Retinal pigment epithelial cell (primary cell): ENCODE data around the gene FAIM2.

Experiments
- DNase-seq: peaks from one replicate; pipeline ENCODE4 v3.0.0-alpha.2; 2010; ENCODE audit warnings: low read depth
- H3K4me3 ChIP-seq: 2 replicates; pipeline ENCODE4 v1.5.1; 2011; ENCODE audit warnings: mild to moderate bottlenecking, low read length, control low read depth, moderate library complexity
- TF ChIP-seq, protein P1 (sequence below): conservative IDR thresholded peaks from 2 replicates; pipeline ENCODE4 v1.5.1; 2011; ENCODE audit warnings: low read depth, low read length, control low read depth, inconsistent platforms

FAIM2 gene

DNA sequence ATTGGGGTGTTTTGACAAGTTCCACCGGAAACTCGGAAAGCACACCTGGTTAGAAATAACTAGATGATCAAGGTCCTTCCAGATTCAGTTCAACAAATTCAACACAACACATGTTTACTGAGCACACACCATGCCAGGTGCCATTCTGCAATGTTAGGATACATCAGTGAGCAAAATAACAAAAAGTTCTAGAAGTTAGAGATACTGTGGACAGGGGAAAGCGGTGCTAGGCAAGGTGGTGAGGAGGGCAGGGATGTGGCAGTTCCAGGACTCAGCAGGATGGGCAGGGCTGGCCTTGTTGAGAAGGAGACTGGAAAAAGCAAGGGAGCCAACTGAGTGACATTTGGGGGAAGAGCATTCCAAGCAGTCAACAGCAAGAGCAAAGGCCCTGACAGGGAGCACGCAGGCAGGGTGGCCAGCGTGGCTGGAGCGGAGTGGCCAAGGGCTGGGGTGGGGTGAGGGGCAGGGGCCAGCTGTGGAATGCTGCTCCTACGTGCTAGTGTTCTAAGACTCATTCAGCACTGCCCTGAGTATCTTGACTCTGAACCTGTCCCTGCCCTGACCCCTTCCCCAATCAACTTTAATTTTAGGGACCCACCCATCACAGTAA, 19.4 kb upstream of the FAIM2 start:
- TF ChIP-seq, protein P1, sequence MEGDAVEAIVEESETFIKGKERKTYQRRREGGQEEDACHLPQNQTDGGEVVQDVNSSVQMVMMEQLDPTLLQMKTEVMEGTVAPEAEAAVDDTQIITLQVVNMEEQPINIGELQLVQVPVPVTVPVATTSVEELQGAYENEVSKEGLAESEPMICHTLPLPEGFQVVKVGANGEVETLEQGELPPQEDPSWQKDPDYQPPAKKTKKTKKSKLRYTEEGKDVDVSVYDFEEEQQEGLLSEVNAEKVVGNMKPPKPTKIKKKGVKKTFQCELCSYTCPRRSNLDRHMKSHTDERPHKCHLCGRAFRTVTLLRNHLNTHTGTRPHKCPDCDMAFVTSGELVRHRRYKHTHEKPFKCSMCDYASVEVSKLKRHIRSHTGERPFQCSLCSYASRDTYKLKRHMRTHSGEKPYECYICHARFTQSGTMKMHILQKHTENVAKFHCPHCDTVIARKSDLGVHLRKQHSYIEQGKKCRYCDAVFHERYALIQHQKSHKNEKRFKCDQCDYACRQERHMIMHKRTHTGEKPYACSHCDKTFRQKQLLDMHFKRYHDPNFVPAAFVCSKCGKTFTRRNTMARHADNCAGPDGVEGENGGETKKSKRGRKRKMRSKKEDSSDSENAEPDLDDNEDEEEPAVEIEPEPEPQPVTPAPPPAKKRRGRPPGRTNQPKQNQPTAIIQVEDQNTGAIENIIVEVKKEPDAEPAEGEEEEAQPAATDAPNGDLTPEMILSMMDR, result no peak
- DNase-seq, result no peak

DNA sequence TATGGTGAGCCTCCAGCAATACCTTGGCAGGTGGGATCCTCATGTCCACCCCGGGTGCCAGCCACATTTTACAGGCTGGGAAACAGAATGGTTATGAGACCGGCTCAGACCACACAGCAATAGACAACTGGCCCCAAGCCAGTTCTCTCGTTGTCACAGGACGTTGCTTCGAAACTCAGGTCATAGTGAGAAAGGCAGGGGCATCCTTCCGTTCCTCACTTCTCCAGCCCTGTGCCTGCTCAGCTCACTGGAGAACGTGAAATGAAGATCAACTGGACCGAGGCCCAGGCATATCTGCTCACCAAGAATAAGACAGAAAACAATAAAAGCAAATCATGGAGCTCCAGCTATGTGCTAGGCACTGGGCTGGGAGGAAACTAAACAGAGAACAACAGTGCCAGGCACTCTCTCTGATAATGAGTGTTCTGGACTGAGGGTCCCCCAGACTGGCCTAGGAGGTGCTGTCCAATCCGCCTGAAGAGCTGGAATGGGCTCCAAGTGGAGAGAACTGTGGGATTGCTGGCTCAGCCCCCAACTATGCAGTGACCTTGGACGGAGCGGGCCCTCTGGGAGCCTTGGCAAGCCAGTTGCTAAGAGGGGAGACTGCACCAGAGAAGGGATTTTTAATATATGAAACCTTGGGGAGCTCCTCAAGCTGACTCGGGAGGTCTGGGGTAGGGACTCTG, 18.8 kb upstream of the FAIM2 start:
- H3K4me3 ChIP-seq, result no peak overlapping the region
- TF ChIP-seq, protein P1, result no peak
- DNase-seq, result no peak

More for the DNA sequence above, 19.4 kb upstream of the FAIM2 start:
- no peak overlapping the region for H3K4me3 ChIP-seq

DNA sequence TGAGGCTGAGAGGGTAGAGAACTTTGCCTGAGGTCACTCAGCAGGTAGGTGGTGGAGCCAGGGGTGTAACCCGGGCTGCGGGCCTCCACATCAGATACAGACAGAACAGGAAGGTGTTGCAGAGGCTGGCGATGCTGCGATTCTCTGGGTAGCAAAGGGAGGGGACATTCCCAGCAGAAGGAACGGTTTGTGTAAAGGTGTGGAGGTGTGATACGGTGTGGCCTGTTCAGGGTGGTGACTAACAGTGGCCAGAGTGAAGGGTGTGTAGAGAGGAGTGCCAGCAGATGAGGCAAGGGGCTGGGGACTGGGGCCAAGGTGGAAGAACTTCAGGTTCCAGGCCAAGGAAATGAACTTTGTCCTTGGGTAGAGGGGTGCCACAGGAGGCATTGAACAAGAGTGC, 18.2 kb upstream of the FAIM2 start:
- no peak overlapping the region for H3K4me3 ChIP-seq
- DNase-seq, result no peak
- TF ChIP-seq, protein P1, result no peak

DNA sequence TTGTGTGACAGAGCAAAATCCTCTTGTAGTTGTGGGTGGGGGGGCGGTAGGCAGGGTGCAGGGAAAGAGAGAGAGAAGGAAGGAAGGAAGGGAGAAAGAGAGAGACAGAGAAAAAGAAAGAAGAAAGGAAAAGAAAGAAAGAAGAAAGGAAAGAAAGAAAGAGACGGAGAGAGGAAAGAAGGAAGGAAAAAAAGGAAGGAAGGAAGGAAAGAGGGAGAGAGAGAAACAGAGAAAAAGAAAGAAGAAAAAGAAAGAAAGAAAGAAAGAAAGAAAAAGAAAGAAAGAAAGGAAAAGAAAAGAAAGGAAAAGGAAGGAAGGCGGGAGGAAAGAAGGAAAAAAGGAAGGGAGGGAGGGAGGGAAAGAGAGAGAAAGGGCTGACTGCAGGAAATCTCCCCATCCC, 17.6 kb upstream of the FAIM2 start:
- no peak for DNase-seq
- no peak overlapping the region for H3K4me3 ChIP-seq
- TF ChIP-seq, protein P1, result no peak

DNA sequence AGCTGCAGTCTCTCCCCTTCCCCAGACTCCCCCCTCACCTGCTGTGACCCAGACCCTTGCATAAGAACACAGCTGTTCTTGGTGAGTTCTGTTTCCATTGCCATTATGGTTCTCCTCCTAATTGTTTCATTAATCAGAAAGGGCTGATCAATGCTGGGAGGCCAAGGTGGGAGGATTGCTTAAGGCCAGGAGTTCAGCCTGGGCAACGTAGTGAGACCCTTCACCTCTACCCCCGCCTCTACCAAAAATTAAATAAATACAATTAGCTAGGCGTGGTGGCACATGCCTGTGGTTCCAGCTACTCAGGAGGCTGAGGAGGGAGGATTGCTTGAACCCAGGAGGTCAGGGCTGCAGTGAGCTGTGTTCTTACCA, 17.2 kb upstream of the FAIM2 start:
- TF ChIP-seq, protein P1, result no peak
- no peak for DNase-seq
- no peak overlapping the region for H3K4me3 ChIP-seq

DNA sequence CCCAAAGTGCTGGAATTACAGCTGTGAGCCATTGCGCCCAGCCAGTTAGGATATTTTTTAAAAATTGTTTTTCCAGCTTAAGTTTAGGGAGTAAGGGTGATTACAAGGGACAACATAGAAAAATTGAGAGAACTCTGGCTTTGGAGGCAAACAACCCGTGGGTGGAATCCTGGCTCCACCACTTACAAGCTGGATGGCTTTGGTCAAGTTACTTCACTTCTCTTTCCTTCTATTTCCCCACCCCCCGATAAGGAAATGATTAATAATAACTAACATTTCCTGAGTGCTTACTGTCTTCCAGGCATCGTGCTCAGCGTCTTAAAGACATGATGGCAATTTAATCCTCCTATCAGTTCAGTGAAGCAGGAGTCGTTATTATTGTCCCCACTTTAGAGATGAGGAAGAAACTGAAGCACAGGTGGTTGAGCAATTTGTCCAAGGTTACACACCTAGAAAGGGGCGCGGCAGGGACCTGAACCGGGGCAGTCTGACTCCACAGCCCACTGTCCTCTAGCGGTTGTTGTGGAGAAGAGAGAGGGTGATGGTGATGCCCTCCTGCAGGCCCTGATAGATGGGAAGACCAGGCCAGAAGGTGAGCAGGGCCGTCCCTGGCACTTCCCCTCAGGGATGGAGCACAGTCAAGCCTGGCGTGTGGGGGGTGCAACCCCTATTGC, 16.7 kb upstream of the FAIM2 start:
- TF ChIP-seq, protein P1, result no peak
- no peak overlapping the region for H3K4me3 ChIP-seq
- no peak for DNase-seq

DNA sequence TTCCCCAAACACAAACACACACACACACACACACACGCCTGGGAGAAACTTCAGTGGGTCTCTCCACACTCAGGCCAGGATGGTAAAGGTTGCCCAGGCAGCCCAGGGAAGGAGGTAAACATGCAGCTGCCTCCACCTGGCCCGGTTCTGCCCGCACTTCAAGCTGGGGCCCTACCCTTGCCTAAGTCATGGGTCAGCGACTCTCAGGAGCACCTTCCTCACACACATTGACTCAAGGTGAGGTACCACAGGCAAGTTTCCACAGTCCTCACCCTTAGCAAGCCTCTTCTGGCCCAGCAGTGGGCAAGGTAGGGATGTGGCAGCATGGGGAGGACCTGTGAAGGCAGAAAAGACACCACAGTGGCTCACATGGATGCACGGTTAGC, 14.1 kb upstream of the FAIM2 start:
- DNase-seq, result no peak
- TF ChIP-seq, protein P1, result no peak
- H3K4me3 ChIP-seq, result no peak overlapping the region
